ENCODE measurements around the gene MYL2. TPM values are rescaled to one million over a fixed set of nuclear protein-coding genes. Genes with fewer than 3 reads are reported as not detected.
A peak's percentile ranks its signal among the peaks of the same experiment; 100 is the strongest.

The MYL2 gene
- total RNA-seq, 1 experiment from 2014 or later, result not detected

DNA sequence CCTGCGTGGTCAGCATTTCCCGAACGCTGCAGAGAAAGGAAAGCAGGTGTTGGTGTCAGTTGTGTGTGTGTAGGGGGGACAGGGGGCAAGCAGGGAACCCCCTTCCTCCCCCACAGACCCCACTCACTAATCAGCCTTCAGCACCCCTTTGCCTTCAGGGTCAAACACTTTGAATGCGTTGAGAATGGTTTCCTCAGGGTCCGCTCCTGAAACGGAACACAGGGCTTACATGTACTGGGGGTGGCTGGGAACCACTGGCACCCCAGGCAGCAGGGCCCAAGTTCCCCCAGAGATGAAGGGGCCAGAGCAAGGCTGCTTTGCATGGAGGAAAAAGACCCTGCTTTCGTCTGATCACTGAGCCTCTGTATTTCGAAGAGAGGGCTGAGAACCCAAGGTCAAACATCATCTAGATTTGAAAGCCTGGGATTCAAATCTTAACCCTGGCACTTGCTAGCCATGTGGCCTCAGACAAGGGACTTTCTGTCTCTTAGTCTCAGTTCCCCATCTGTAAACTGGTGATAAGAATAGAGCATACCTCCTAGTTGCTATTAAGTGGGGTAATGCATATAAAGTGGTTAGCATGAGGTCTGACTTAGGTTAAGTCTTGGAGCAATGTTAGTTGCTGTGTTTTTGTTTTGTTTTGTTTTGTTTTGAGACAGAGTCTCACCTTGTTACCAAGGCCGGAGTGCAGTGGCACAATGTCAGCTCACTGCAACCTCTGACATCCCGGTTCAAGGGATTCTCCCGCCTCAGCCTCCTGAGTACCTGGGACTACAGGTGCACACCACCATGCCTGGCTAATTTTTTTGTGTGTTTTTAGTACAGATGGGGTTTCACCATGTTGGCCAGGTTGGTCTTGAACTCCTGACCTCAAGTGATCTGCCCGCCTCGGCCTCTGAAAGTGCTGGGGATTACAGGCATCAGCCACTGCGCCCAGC, 7.0 kb downstream of the MYL2 start:
- Histone ChIP-seq H3K9me2 (replicated peaks; ENCODE audit: insufficient read depth, low read length) (no peaks in the 10 kb centered on the region), H3K9me3 (ENCODE audit: low read length) (no peaks in the 10 kb centered on the region), H2AFZ (ENCODE audit: low read length) (no peak overlapping the region), H4K20me1 (ENCODE audit: insufficient read depth, low read depth, low read length) (no peaks in the 10 kb centered on the region), H3K36me3 (ENCODE audit: insufficient read depth, low read length) (no peaks in the 10 kb centered on the region), H3K4me2 (ENCODE audit: low read depth, low read length, poor library complexity, severe bottlenecking) (no peak overlapping the region), H3K79me2 (ENCODE audit: low read length) (no peaks in the 10 kb centered on the region), H3K27ac (ENCODE audit: low read length) (no peak overlapping the region), H3K4me3 (ENCODE audit: low read length) (no peak overlapping the region), H3K27me3 (ENCODE audit: low read length) (no peaks in the 10 kb centered on the region), H3K9ac (ENCODE audit: low read length) (no peak overlapping the region), H3K4me1 (ENCODE audit: low read length) (peaks cover 8% of the 10 kb centered on the region)
- peak; percentile 50 for DNase-seq

- H3K27ac ChIP-seq (ENCODE audit: low read length), result no peak overlapping the region
- H3K4me2 ChIP-seq (ENCODE audit: low read depth, low read length, poor library complexity, severe bottlenecking), result no peak overlapping the region
Measured at GRCh38 chr12:110912263-110912662, 8.1 kb downstream of the MYL2 start.

DNA sequence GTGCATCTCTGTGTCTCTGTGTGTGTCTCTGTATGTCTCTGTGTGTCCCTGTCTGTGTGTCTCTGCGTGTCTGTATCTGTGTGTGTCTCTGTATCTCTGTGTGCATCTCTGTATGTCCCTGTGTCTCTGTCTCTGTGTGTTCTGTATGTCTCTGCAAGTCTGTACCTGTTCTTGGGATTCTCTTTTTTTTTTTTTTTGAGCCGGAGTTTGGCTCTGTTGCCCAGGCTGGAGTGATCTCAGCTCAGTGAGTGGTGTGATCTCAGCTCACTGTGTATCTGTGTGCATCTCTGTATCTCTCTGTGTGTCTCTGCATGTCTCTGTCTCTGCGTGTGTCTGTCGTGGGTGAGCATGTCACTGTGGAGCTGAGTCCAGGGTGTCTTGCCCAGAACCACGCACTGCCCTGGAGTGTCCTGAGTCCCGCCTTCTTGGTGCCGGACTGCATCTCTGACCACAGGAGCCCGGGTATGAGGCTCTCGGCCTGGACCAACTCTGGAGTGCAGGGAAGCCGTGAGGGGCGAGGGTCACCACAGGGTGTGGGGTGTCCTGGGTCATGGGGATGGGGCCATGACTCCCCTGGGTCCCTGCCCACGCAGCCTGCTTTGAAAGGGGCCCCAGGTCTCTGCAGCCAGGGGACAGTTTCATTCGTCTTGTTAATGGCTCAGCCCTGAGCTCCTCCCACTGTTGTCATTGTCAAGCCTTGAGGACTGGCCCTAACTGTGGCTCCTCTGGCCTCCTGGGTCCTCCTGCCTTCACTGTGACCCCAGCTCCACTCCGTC, 11.8 kb downstream of the MYL2 start:
- Histone ChIP-seq H3K79me2 (ENCODE audit: low read length) (no peaks in the 10 kb centered on the region), H4K20me1 (ENCODE audit: insufficient read depth, low read depth, low read length) (no peaks in the 10 kb centered on the region), H3K27ac (ENCODE audit: low read length) (no peak overlapping the region), H3K9me2 (replicated peaks; ENCODE audit: insufficient read depth, low read length) (no peaks in the 10 kb centered on the region), H3K4me2 (ENCODE audit: low read depth, low read length, poor library complexity, severe bottlenecking) (no peak overlapping the region), H3K4me3 (ENCODE audit: low read length) (no peak overlapping the region), H3K4me1 (ENCODE audit: low read length) (peaks cover 10% of the 10 kb centered on the region), H3K9me3 (ENCODE audit: low read length) (no peaks in the 10 kb centered on the region), H2AFZ (ENCODE audit: low read length) (no peak overlapping the region), H3K9ac (ENCODE audit: low read length) (no peak overlapping the region), H3K27me3 (ENCODE audit: low read length) (no peaks in the 10 kb centered on the region), H3K36me3 (ENCODE audit: insufficient read depth, low read length) (no peaks in the 10 kb centered on the region)
- no peak for DNase-seq

More at GRCh38 chr12:110912263-110912662, 8.1 kb downstream of the MYL2 start:
- H3K27me3 ChIP-seq (ENCODE audit: low read length), result no peaks in the 10 kb centered on the region
- H3K36me3 ChIP-seq (ENCODE audit: insufficient read depth, low read length), result no peaks in the 10 kb centered on the region
- H3K4me1 ChIP-seq (ENCODE audit: low read length), result peaks cover 8% of the 10 kb centered on the region
- no peak overlapping the region for H3K4me3 ChIP-seq (ENCODE audit: low read length)
- no peak overlapping the region for H2AFZ ChIP-seq (ENCODE audit: low read length)
- no peaks in the 10 kb centered on the region for H3K9me3 ChIP-seq (ENCODE audit: low read length)
- H3K79me2 ChIP-seq (ENCODE audit: low read length), result no peaks in the 10 kb centered on the region
- H3K9me2 ChIP-seq (replicated peaks; ENCODE audit: insufficient read depth, low read length), result no peaks in the 10 kb centered on the region
- H3K9ac ChIP-seq (ENCODE audit: low read length), result no peak overlapping the region
- H4K20me1 ChIP-seq (ENCODE audit: insufficient read depth, low read depth, low read length), result no peaks in the 10 kb centered on the region
- DNase-seq, result no peak

DNA sequence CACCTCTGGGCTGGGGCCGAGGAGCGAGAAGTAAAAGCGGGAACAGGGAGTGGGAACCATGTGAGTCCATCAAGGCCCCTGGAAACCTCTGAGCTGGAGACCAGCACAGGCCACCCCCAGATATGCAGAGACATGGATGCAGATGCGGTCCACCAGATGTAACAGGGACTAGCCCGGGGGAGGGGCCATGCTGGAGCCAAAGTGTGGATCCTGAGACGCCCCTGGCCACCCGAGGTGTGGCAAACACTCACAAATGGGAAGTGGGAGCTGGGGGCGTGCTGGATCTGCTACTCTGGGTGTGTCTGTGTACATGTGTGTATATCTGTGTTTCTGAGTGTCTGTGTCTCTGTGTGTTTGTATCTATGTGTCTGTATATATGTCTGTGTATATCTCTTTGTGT, 12.8 kb downstream of the MYL2 start:
- H2AFZ ChIP-seq (ENCODE audit: low read length), result no peak overlapping the region
- H3K79me2 ChIP-seq (ENCODE audit: low read length), result no peaks in the 10 kb centered on the region
- H3K4me3 ChIP-seq (ENCODE audit: low read length), result no peak overlapping the region
- H3K9ac ChIP-seq (ENCODE audit: low read length), result no peak overlapping the region
- H3K9me2 ChIP-seq (replicated peaks; ENCODE audit: insufficient read depth, low read length), result no peaks in the 10 kb centered on the region
- no peaks in the 10 kb centered on the region for H3K36me3 ChIP-seq (ENCODE audit: insufficient read depth, low read length)
- no peaks in the 10 kb centered on the region for H4K20me1 ChIP-seq (ENCODE audit: insufficient read depth, low read depth, low read length)
- no peaks in the 10 kb centered on the region for H3K9me3 ChIP-seq (ENCODE audit: low read length)
- H3K27me3 ChIP-seq (ENCODE audit: low read length), result no peaks in the 10 kb centered on the region
- H3K27ac ChIP-seq (ENCODE audit: low read length), result no peak overlapping the region
- peaks cover 2% of the 10 kb centered on the region; the same call in 1 of the 2 replicates for H3K4me1 ChIP-seq (ENCODE audit: low read length)
- DNase-seq, result no peak
- no peak overlapping the region for H3K4me2 ChIP-seq (ENCODE audit: low read depth, low read length, poor library complexity, severe bottlenecking)

DNA sequence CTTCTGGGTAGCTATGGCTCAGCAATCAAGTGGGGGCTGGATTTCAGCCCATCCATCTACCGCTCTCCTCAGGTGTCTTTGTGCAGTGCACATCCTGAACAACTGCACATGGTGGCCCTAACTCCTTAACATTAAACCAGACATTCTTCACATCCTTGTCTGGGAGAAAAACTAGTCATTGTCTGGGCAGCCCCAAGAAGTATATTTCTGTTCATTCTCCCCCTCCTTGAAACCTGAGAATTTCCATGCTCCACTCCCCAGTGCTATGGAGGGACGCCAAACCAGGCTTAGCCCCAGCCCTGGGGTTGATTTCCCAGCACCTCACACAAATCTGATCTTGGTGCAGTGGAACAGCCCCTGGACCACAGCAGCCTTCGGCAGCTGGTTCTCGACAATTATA, 13.4 kb downstream of the MYL2 start:
- Histone ChIP-seq H3K9ac (ENCODE audit: low read length) (no peak overlapping the region), H3K4me1 (ENCODE audit: low read length) (peaks cover 2% of the 10 kb centered on the region; the same call in 1 of the 2 replicates), H3K36me3 (ENCODE audit: insufficient read depth, low read length) (no peaks in the 10 kb centered on the region), H3K4me2 (ENCODE audit: low read depth, low read length, poor library complexity, severe bottlenecking) (no peak overlapping the region), H3K27me3 (ENCODE audit: low read length) (no peaks in the 10 kb centered on the region), H3K27ac (ENCODE audit: low read length) (no peak overlapping the region), H3K9me2 (replicated peaks; ENCODE audit: insufficient read depth, low read length) (no peaks in the 10 kb centered on the region), H3K79me2 (ENCODE audit: low read length) (no peaks in the 10 kb centered on the region), H3K4me3 (ENCODE audit: low read length) (no peak overlapping the region), H4K20me1 (ENCODE audit: insufficient read depth, low read depth, low read length) (no peaks in the 10 kb centered on the region), H2AFZ (ENCODE audit: low read length) (no peak overlapping the region), H3K9me3 (ENCODE audit: low read length) (no peaks in the 10 kb centered on the region)
- DNase-seq, result no peak

- DNase-seq, result no peak
- Histone ChIP-seq H3K4me1 (ENCODE audit: low read length) (peaks cover 2% of the 10 kb centered on the region; the same call in 1 of the 2 replicates), H3K9me2 (replicated peaks; ENCODE audit: insufficient read depth, low read length) (no peaks in the 10 kb centered on the region), H3K27me3 (ENCODE audit: low read length) (no peaks in the 10 kb centered on the region), H3K4me2 (ENCODE audit: low read depth, low read length, poor library complexity, severe bottlenecking) (no peak overlapping the region), H2AFZ (ENCODE audit: low read length) (no peak overlapping the region), H4K20me1 (ENCODE audit: insufficient read depth, low read depth, low read length) (no peaks in the 10 kb centered on the region), H3K36me3 (ENCODE audit: insufficient read depth, low read length) (no peaks in the 10 kb centered on the region), H3K27ac (ENCODE audit: low read length) (no peak overlapping the region), H3K4me3 (ENCODE audit: low read length) (no peak overlapping the region), H3K9me3 (ENCODE audit: low read length) (no peaks in the 10 kb centered on the region), H3K79me2 (ENCODE audit: low read length) (no peaks in the 10 kb centered on the region), H3K9ac (ENCODE audit: low read length) (no peak overlapping the region)
Measured at GRCh38 chr12:110906516-110906915, 13.9 kb downstream of the MYL2 start.

- Histone ChIP-seq H3K9ac (ENCODE audit: low read length) (no peak overlapping the region), H3K4me1 (ENCODE audit: low read length) (peaks cover 2% of the 10 kb centered on the region; the same call in 1 of the 2 replicates), H4K20me1 (ENCODE audit: insufficient read depth, low read depth, low read length) (no peaks in the 10 kb centered on the region), H3K9me2 (replicated peaks; ENCODE audit: insufficient read depth, low read length) (no peaks in the 10 kb centered on the region), H3K36me3 (ENCODE audit: insufficient read depth, low read length) (no peaks in the 10 kb centered on the region), H3K27me3 (ENCODE audit: low read length) (no peaks in the 10 kb centered on the region), H3K4me2 (ENCODE audit: low read depth, low read length, poor library complexity, severe bottlenecking) (no peak overlapping the region), H3K4me3 (ENCODE audit: low read length) (no peak overlapping the region), H3K9me3 (ENCODE audit: low read length) (no peaks in the 10 kb centered on the region), H3K27ac (ENCODE audit: low read length) (no peak overlapping the region), H3K79me2 (ENCODE audit: low read length) (no peaks in the 10 kb centered on the region), H2AFZ (ENCODE audit: low read length) (no peak overlapping the region)
- DNase-seq, result peak; percentile 67
Measured at GRCh38 chr12:110906083-110906482, 14.3 kb downstream of the MYL2 start.

DNA sequence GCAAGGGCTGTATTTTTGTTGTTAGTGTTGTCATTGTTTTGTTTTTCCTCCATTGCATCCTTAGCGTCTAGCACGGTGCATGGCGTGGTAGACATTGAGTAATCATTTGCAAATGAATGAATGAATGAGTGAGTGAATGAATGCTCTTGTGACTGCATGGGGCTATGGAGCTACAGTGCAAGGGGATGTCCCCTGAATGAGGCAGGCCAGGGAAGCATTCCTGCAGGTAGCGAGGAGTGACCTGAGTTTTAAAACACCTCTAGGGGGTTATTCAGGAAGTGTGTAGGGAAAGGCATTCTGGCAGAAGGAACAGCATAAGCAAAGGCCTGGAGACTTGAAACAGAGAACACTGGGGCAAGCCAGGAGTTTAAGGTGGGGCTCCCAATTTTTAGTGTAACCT, 16.9 kb downstream of the MYL2 start:
- Histone ChIP-seq H3K9me3 (ENCODE audit: low read length) (no peaks in the 10 kb centered on the region), H3K36me3 (ENCODE audit: insufficient read depth, low read length) (no peaks in the 10 kb centered on the region), H3K27ac (ENCODE audit: low read length) (no peak overlapping the region), H3K4me3 (ENCODE audit: low read length) (no peak overlapping the region), H2AFZ (ENCODE audit: low read length) (no peak overlapping the region), H3K79me2 (ENCODE audit: low read length) (no peaks in the 10 kb centered on the region), H3K27me3 (ENCODE audit: low read length) (no peaks in the 10 kb centered on the region), H3K4me2 (ENCODE audit: low read depth, low read length, poor library complexity, severe bottlenecking) (no peak overlapping the region), H3K9me2 (replicated peaks; ENCODE audit: insufficient read depth, low read length) (no peaks in the 10 kb centered on the region), H4K20me1 (ENCODE audit: insufficient read depth, low read depth, low read length) (no peaks in the 10 kb centered on the region), H3K9ac (ENCODE audit: low read length) (no peak overlapping the region), H3K4me1 (ENCODE audit: low read length) (peaks cover 2% of the 10 kb centered on the region; the same call in 1 of the 2 replicates)
- no peak for DNase-seq

Data from Karpas-422 (cell line).